HG03354 (cell line): ENCODE measurements around the gene THNSL1.
"Not testable (repeated sequence)": the region's sequence is repeated elsewhere in the genome, so short reads cannot be mapped to it uniquely, and the experiment has no call there.

Experiments
- ATAC-seq: cut with Tn5 transposase; IDR thresholded peaks from one replicate; pipeline ENCODE4 v1.9.1; 2021; ENCODE audit warnings: mild to moderate bottlenecking; ENCODE audit not compliant: unreplicated experiment, poor library complexity, severe bottlenecking

Gene THNSL1

GRCh38 chr10:25016376-25017153 is at the start of gene THNSL1:
Gene THNSL1 (plus strand): TSS chr10:25016612. CDS start chr10:25023224, 6,612 bp downstream.
- peak; percentile 97 for ATAC-seq

- no peak for ATAC-seq
Measured at GRCh38 chr10:24966962-24967481, 49.4 kb upstream of the THNSL1 start.

- ATAC-seq = no peak
Measured at GRCh38 chr10:24968349-24968748, 48.1 kb upstream of the THNSL1 start.

GRCh38 chr10:24968951-24969350 is 47.5 kb upstream of the THNSL1 start:
- not testable (repeated sequence) for ATAC-seq

GRCh38 chr10:24969841-24970281 is 46.6 kb upstream of the THNSL1 start:
- ATAC-seq = no peak

- no peak for ATAC-seq
Measured at GRCh38 chr10:24971374-24971773, 45.0 kb upstream of the THNSL1 start.

- ATAC-seq = no peak
Measured at GRCh38 chr10:24973163-24973562, 43.2 kb upstream of the THNSL1 start.

GRCh38 chr10:24974976-24975375 is 41.4 kb upstream of the THNSL1 start:
- no peak for ATAC-seq

GRCh38 chr10:24979685-24980084 is 36.7 kb upstream of the THNSL1 start:
- no peak for ATAC-seq

GRCh38 chr10:24981161-24981710 is 35.2 kb upstream of the THNSL1 start:
- ATAC-seq = no peak

- ATAC-seq = no peak
Measured at GRCh38 chr10:24982319-24983112, 33.9 kb upstream of the THNSL1 start.

GRCh38 chr10:24983130-24983529 is 33.3 kb upstream of the THNSL1 start:
- ATAC-seq = no peak

GRCh38 chr10:24983946-24984345 is 32.5 kb upstream of the THNSL1 start:
- no peak for ATAC-seq

- ATAC-seq = no peak
Measured at GRCh38 chr10:24984906-24985305, 31.5 kb upstream of the THNSL1 start.

GRCh38 chr10:24988831-24989640 is 27.4 kb upstream of the THNSL1 start:
- no peak for ATAC-seq

GRCh38 chr10:24989867-24990266 is 26.5 kb upstream of the THNSL1 start:
- no peak for ATAC-seq

- ATAC-seq = no peak
Measured at GRCh38 chr10:24991298-24991697, 25.1 kb upstream of the THNSL1 start.

- ATAC-seq = no peak
Measured at GRCh38 chr10:24992512-24993133, 23.8 kb upstream of the THNSL1 start.
